NB4 (cell line): ENCODE measurements around the gene LY86.
"Not testable (repeated sequence)": the region's sequence is repeated elsewhere in the genome, so short reads cannot be mapped to it uniquely, and the experiment has no call there.

ENCODE experiments used
- DNase-seq: peaks from one replicate; pipeline ENCODE4 v3.0.0; 2010; ENCODE audit warnings: low read depth
- H3K4me3 ChIP-seq: one replicate; pipeline ENCODE4 v1.5.1; 2011; ENCODE audit warnings: mild to moderate bottlenecking, low read depth, low read length, moderate library complexity
- CTCF ChIP-seq: IDR thresholded peaks from one replicate; pipeline ENCODE4 v1.5.1; 2012; ENCODE audit warnings: low read depth, low read length
- MAX ChIP-seq: IDR thresholded peaks from 2 replicates; pipeline ENCODE4 v1.6.1; 2011; ENCODE audit warnings: low read depth, low read length
- MYC ChIP-seq: IDR thresholded peaks from 2 replicates; pipeline ENCODE4 v1.6.1; 2011; ENCODE audit warnings: low read depth, low read length
- POLR2A ChIP-seq: IDR thresholded peaks from 2 replicates; pipeline ENCODE4 v1.6.1; 2011; ENCODE audit warnings: mild to moderate bottlenecking; ENCODE audit not compliant: insufficient read length; ENCODE audit errors: extremely low read depth

LY86 gene

DNA sequence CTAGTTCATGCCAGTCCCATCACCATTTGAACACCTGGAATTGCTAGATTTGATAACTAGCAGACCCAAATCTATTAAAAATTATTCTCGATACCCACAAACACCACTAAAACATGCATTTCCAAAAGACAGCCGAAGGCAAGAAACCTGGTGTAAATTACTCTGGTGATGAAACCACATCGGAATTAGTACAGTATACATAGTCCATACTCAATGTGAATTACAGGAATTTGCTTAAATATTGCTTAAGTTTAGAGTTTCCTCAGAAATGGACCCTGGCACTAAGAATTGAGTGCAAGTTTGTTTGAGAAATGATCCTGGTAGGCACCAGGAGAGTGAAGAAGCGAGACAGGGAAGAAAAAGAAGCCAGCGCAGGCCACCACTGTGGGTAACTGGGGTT is 13.7 kb downstream of the LY86 start:
- DNase-seq: no peak
- TF ChIP-seq MAX (no peak), POLR2A (no peak), MYC (no peak), CTCF (no peak)
- H3K4me3 ChIP-seq: no peak overlapping the region

DNA sequence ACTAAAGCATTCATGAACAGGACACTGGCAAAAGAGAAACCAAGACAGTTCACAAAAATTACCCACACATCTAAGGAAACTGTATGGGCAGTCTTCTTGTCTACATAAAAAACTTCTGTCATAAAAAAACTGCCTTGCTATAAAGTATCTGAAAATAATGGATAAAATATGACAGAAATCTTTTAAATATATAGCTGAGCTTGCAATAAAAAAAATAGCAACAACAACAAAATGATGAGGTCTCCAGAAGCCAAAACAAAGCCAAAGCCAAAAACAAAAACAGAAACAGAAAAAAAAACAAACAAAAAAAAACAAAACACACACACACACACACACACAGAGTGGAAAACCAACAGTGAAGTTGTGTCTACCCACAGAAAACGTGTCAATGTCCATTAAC is 14.8 kb downstream of the LY86 start:
- no peak for DNase-seq
- no peak overlapping the region for H3K4me3 ChIP-seq
- TF ChIP-seq MYC (no peak), POLR2A (no peak), MAX (no peak), CTCF (no peak)

DNA sequence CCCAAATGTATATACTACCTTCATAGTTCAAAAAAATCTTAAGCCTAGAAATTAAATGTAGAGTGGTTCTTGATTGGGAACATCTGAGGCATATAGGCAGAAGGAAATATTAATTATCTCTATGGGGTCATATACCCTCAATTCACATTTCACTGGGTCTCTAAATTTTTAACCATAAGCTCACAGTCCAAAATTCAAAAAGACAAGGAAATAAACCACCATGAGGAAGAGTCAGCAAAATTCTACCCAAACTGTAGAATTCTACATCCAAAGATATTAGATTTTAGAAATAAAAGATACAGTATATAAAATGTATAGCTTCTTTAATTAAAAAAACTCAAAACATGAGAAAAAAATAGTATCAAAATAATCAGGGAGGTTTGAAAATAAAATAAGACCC is 15.5 kb downstream of the LY86 start:
- no peak overlapping the region for H3K4me3 ChIP-seq
- TF ChIP-seq POLR2A (no peak), MAX (no peak), CTCF (no peak), MYC (no peak)

GRCh38 chr6:6604566-6604965 is 16.0 kb downstream of the LY86 start:
- peak; percentile 51 for DNase-seq
- no peak for TF ChIP-seq MAX
- TF ChIP-seq POLR2A: no peak
- no peak for TF ChIP-seq CTCF
- TF ChIP-seq MYC: no peak
- no peak overlapping the region for H3K4me3 ChIP-seq

More for the DNA sequence above, 15.5 kb downstream of the LY86 start:
- DNase-seq: no peak

GRCh38 chr6:6605873-6606272 is 17.4 kb downstream of the LY86 start:
- TF ChIP-seq CTCF (no peak), MYC (no peak), POLR2A (no peak), MAX (no peak)
- DNase-seq: no peak
- H3K4me3 ChIP-seq: no peak overlapping the region

GRCh38 chr6:6606391-6607030 is 18.0 kb downstream of the LY86 start:
- H3K4me3 ChIP-seq, DNase-seq: not testable (repeated sequence)
